SH-SY5Y (cell line): ENCODE results near the gene CNOT2.

Source experiments
- GATA2 ChIP-seq: IDR thresholded peaks from 2 replicates; pipeline ENCODE4 v1.6.1; 2011; ENCODE audit warnings: mild to moderate bottlenecking, low read depth, low read length
- GATA3 ChIP-seq: IDR thresholded peaks from 2 replicates; pipeline ENCODE4 v1.6.1; 2011; ENCODE audit warnings: low read depth, mild to moderate bottlenecking, low read length, moderate library complexity

- no peak for TF ChIP-seq GATA2
- no peak for TF ChIP-seq GATA3
These were observed 11.0 kb downstream of the CNOT2 start for GRCh38 chr12:70254225-70254624.
